Natural killer cell (primary cell): ENCODE data around the gene ZNF195. TPM values are rescaled to one million over a fixed set of nuclear protein-coding genes. Genes with fewer than 3 reads are reported as not detected.
A peak's percentile ranks its signal among the peaks of the same experiment; 100 is the strongest.
"Not testable (repeated sequence)": the region's sequence is repeated elsewhere in the genome, so short reads cannot be mapped to it uniquely, and the experiment has no call there.

Experiments
- ATAC-seq, 3 donors: fragments of 150-1000 bp in 2 of 3; fragments of 200-7000 bp in 1 of 3; cut with Tn5 transposase; 1 replicate in 1 of 3; 2 replicates in 2 of 3; pipeline ENCODE4 v1.10.0; 2021; ENCODE audit warnings: mild to moderate bottlenecking in 2 of 3, moderate library complexity in 2 of 3
- DNase-seq, 2 donors: peaks; one replicate each; pipeline versions ENCODE4 v3.0.0 to v3.0.0-alpha.2; 2013 to 2021; ENCODE audit warnings: mixed read lengths in 1 of 2
- H3K27ac ChIP-seq: one replicate; pipeline ENCODE4 v1.5.1; 2013; ENCODE audit warnings: mild to moderate bottlenecking, low read length
- H3K27me3 ChIP-seq: one replicate; pipeline ENCODE4 v1.6.1; 2013; ENCODE audit warnings: low read length; ENCODE audit not compliant: control insufficient read depth, insufficient read depth
- H3K36me3 ChIP-seq: one replicate; pipeline ENCODE4 v1.6.1; 2013; ENCODE audit warnings: low read length; ENCODE audit not compliant: control insufficient read depth, insufficient read depth
- H3K4me1 ChIP-seq: one replicate; pipeline ENCODE4 v1.6.1; 2013; ENCODE audit warnings: low read length; ENCODE audit not compliant: control insufficient read depth, insufficient read depth
- H3K4me3 ChIP-seq: one replicate; pipeline ENCODE4 v1.5.1; 2013; ENCODE audit warnings: low read length
- H3K9me3 ChIP-seq: one replicate; pipeline ENCODE4 v1.6.1; 2013; ENCODE audit warnings: low read length; ENCODE audit not compliant: control insufficient read depth, insufficient read depth
- H3K27ac Mint-ChIP-seq, 2 donors: one replicate each; pipeline ENCODE4 v1.8.0; 2022; ENCODE audit warnings: mild to moderate bottlenecking in 2 of 2, mixed read lengths in 2 of 2, moderate library complexity in 1 of 2
- H3K27me3 Mint-ChIP-seq, 2 donors: one replicate each; pipeline ENCODE4 v1.8.0; 2022; ENCODE audit warnings: low read depth in 2 of 2, mixed read lengths in 2 of 2
- H3K36me3 Mint-ChIP-seq: one replicate; pipeline ENCODE4 v1.8.0; 2022; ENCODE audit warnings: mixed read lengths
- H3K4me1 Mint-ChIP-seq, 2 donors: one replicate each; pipeline ENCODE4 v1.8.0; 2022; ENCODE audit warnings: mixed read lengths in 2 of 2
- H3K4me3 Mint-ChIP-seq: one replicate; pipeline ENCODE4 v1.8.0; 2022; ENCODE audit warnings: mild to moderate bottlenecking, moderate library complexity, mixed read lengths
- H3K9me3 Mint-ChIP-seq, 2 donors: one replicate each; pipeline ENCODE4 v1.8.0; 2022; ENCODE audit warnings: mixed read lengths in 2 of 2
- WGBS: methylation state at CpG from one replicate; pipeline ENCODE4 v1.1.7; 2013; ENCODE audit warnings: missing lambda C conversion rate; ENCODE audit not compliant: insufficient coverage; 5-methylcytosine and 5-hydroxymethylcytosine counted together
- intact Hi-C: fragments of 100-400 bp; cut with micrococcal nuclease; formaldehyde crosslinking; loops from one replicate; pipeline ENCODE4 v1.14.2; 2022
- total RNA-seq, 4 donors: library from RNA; stranded (reverse); fragments of 120-200 nt in 1 of 4; gene quantifications; one replicate each; pipeline versions ENCODE4 v1.2.3 to v1.2.4, GENCODE V29; 2013 to 2022
- TF ChIP-seq, protein P1 (sequence below): fragments of 200-600 bp; IDR thresholded peaks from one replicate; pipeline ENCODE4 v1.8.0; 2022; ENCODE audit warnings: antibody characterized with exemption

ZNF195 gene
- total RNA-seq, 3 donors from 2014 or later (not counting 1 experiment from before 2014, with no cell fraction given) = 24.7 to 44.1 (median 25.9) TPM

DNA sequence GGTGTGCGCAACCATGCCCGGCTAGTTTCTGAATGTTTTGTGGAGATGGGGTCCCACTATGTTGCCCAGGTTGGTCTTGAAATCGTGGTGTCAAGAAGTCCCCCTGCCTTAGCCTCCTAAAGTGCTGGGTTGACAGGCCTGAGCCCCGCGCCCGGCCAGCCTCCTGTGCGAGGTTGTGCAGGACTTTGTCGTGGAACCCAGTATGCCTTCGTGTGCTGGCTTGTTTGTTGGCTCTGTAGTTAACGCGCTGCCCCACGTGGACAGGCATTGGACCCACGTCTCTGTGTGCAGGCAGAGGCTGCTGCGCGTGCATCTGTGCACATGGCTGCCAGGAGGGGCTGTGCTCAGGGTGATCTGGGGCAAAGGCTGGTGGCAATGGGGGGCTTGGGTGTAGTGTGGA lies 33.9 kb upstream of the ZNF195 start:
- H3K36me3 ChIP-seq = no peaks in the 10 kb centered on the region
- no peak for DNase-seq
- ATAC-seq = no peak
- TF ChIP-seq, protein P1, sequence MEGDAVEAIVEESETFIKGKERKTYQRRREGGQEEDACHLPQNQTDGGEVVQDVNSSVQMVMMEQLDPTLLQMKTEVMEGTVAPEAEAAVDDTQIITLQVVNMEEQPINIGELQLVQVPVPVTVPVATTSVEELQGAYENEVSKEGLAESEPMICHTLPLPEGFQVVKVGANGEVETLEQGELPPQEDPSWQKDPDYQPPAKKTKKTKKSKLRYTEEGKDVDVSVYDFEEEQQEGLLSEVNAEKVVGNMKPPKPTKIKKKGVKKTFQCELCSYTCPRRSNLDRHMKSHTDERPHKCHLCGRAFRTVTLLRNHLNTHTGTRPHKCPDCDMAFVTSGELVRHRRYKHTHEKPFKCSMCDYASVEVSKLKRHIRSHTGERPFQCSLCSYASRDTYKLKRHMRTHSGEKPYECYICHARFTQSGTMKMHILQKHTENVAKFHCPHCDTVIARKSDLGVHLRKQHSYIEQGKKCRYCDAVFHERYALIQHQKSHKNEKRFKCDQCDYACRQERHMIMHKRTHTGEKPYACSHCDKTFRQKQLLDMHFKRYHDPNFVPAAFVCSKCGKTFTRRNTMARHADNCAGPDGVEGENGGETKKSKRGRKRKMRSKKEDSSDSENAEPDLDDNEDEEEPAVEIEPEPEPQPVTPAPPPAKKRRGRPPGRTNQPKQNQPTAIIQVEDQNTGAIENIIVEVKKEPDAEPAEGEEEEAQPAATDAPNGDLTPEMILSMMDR = no peak
- no peaks in the 10 kb centered on the region for H3K4me1 ChIP-seq
- no peak overlapping the region for H3K27ac ChIP-seq
- Mint-ChIP-seq H3K27me3 (peaks cover 0 to 3% of the 10 kb centered on the region in 2 donors), H3K27ac (no peak overlapping the region), H3K36me3 (no peaks in the 10 kb centered on the region), H3K4me3 (no peak overlapping the region), H3K4me1 (peaks cover 0 to 10% of the 10 kb centered on the region in 2 donors), H3K9me3 (no peaks in the 10 kb centered on the region)
- H3K27me3 ChIP-seq = no peaks in the 10 kb centered on the region
- WGBS = 79% methylated on average over 15 of the region's 15 CpGs
- H3K4me3 ChIP-seq = no peak overlapping the region
- H3K9me3 ChIP-seq = no peaks in the 10 kb centered on the region
- intact Hi-C loops = no loop called here

DNA sequence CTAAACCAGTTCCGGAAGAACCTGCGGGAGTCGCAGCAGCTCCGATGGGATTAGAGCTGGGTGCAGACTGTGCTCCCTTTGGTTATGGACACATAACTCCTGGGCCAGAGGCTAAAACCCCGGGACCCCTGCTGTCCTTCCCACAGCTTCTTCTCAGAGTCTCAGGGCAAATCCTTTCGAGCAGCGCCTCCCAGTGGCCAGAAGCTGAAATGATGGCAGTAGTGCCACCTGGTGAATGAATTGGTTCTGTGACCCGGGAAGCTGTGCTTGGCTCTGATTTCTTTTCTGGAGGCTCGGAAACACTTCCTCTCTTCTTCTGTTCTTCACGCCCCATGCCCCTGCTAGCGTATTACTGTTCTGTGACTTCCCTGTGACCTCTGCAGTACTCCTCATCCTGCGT lies 29.8 kb upstream of the ZNF195 start:
- H3K27ac ChIP-seq, H3K36me3 Mint-ChIP-seq, H3K4me3 Mint-ChIP-seq, H3K36me3 ChIP-seq, H3K9me3 Mint-ChIP-seq, H3K4me1 Mint-ChIP-seq, H3K9me3 ChIP-seq, H3K27ac Mint-ChIP-seq, H3K4me1 ChIP-seq, H3K27me3 ChIP-seq, H3K4me3 ChIP-seq, H3K27me3 Mint-ChIP-seq, ATAC-seq: not testable (repeated sequence)
- intact Hi-C loops = loop anchor here (10.0 kb wide), 1 partner anchor 64 kb away; no protein-coding TSS in a partner anchor
- 16% methylated on average over 12 of the region's 12 CpGs for WGBS
- TF ChIP-seq, protein P1 = peak; percentile 70
- DNase-seq = peak; percentile 67 to 87

DNA sequence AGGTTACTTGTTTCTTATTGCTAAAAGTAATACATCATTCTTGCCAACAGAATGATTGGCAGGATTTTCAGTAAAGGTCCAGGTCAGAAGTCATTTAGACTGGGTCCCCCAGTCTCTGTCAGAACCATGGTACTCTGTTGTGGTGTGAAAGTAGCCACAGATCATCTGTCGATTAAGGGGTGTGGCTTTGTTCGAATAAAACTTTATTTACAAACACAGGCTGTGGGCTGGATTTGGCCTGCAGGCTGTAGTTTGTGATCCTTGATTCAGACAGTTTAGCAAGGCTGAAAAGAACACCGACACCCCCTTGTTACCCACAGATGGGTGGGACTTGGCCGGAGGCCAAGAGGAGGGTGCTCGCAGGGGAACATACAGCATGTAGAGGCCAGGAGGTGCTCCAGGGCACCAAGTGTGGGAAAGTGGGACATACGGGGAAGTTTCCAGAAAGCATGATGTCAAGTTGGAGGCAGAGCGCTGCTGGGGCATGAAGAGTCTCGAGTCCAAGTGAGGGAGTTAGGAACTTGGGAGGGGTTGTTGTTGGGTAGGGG lies 29.2 kb upstream of the ZNF195 start:
- H3K36me3 ChIP-seq, DNase-seq, H3K4me1 ChIP-seq, H3K27me3 ChIP-seq, H3K4me3 ChIP-seq, H3K4me1 Mint-ChIP-seq, H3K9me3 ChIP-seq, H3K36me3 Mint-ChIP-seq, H3K9me3 Mint-ChIP-seq, ATAC-seq, H3K27me3 Mint-ChIP-seq, H3K4me3 Mint-ChIP-seq, H3K27ac ChIP-seq: not testable (repeated sequence)
- peak overlapping the region in 1 of 2 donors; percentile 27 for H3K27ac Mint-ChIP-seq
- intact Hi-C loops = loop anchor here (10.0 kb wide), 1 partner anchor 63 kb away; no protein-coding TSS in a partner anchor
- 83% methylated on average over 6 of the region's 8 CpGs for WGBS

DNA sequence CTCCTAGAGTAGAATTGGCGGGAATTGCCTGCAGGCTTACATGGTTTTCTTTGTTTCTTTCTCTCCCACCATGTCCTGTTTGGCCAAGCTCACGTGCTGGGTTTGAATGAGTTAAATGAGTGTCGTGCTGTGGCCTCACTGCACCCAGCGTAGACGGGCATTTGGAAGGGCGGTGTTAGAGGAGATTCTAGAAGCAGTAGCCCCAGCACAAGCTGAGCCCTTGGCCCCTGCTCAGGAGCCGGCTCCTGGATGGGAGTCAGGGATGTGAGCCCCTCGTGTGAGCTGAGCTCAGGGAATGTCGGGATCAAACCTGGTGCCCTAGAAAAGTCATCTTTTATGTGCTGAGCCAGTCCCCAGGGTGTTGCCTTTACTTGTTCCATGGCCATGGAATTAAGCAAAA lies 28.0 kb upstream of the ZNF195 start:
- not testable (repeated sequence) for H3K27me3 Mint-ChIP-seq, H3K36me3 ChIP-seq, H3K9me3 ChIP-seq, H3K27ac Mint-ChIP-seq, ATAC-seq, H3K4me1 Mint-ChIP-seq, H3K27me3 ChIP-seq, H3K4me3 Mint-ChIP-seq, H3K4me3 ChIP-seq, H3K27ac ChIP-seq, H3K9me3 Mint-ChIP-seq, H3K4me1 ChIP-seq, DNase-seq, H3K36me3 Mint-ChIP-seq
- 85% methylated on average over 8 of the region's 9 CpGs for WGBS
- intact Hi-C loops = loop anchor here (10.0 kb wide), 1 partner anchor 62 kb away; no protein-coding TSS in a partner anchor

DNA sequence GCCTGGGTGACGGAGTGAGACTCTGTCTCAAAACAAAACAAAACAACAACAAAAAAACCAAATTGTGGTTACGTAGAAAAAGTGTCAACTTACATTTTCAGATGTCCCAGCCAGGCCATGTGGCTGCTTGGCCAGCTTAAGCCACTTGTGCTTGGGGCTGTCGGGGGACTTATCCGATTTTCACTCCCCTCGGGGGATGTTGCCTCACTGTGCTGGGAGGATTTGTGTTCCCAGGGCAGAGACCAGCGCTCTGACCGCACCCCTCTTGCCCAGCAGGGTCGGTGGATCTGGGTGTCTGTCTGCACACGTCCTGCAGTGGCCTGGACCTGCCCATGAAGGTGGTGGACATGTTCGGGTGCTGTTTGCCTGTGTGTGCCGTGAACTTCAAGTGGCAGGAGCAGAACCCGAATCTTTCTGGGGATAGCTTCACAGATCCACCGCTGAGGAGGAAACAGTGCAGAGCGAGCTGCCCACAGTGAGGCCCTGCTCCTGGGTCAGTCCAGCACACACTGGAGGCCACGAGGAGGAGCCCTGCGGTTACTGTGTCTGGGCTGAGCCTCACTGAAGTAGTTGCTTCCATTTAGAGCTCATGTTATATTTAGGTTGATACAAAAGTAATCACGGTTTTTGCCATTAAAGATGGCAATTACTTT lies 27.4 kb upstream of the ZNF195 start:
- not testable (repeated sequence) for ATAC-seq, H3K27ac ChIP-seq, H3K27me3 ChIP-seq, H3K27ac Mint-ChIP-seq, H3K36me3 Mint-ChIP-seq, H3K4me3 Mint-ChIP-seq, H3K4me1 ChIP-seq, DNase-seq, H3K27me3 Mint-ChIP-seq, H3K4me3 ChIP-seq, H3K9me3 ChIP-seq, H3K9me3 Mint-ChIP-seq, H3K4me1 Mint-ChIP-seq, H3K36me3 ChIP-seq
- intact Hi-C loops = loop anchor here (10.0 kb wide), 1 partner anchor 62 kb away; no protein-coding TSS in a partner anchor
- 82% methylated on average over 16 of the region's 17 CpGs for WGBS

DNA sequence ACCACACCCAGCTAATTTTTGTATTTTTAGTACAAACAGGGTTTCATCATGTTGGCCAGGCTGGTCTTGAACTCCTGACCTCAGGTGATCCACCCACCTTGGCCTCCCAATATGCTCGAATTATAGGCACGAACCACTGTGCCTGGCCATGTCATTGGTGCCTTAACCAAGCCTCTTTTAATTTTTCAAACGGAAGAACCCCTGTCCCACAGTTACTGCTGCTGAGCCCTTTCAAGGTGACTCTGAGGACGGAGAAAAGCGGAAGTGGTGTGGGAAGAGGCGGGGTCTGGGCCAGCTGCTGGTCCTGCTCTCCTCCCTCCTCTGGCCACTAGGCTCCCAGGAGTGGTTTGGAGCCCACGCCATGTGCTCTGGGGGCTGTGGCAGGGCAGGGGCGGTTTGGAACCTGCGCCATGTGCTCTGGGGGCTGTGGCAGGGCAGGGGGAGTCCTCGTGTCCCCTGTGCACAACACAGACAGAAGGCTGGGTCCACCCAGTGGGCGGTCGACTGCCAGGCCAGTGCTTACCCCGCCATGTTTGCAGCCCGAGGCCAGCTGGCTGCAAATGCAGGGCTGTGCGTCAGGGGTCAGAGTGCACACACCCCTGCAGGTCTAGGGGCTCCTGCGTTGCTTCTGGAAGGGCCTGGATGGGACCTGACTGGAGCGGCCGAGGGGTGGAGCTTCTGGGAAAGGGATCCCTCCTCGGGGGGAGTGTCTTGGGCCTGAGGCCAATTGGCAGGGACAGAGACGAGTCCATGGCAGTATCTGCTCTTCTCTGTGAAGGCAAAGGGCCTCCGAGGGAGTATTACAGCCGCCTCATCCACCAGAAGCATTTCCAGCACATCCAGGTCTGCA lies 25.4 kb upstream of the ZNF195 start:
- ATAC-seq, H3K9me3 ChIP-seq, H3K4me3 ChIP-seq, H3K9me3 Mint-ChIP-seq, H3K36me3 Mint-ChIP-seq, H3K4me1 ChIP-seq, H3K4me1 Mint-ChIP-seq, H3K27me3 ChIP-seq, H3K27ac ChIP-seq, H3K27me3 Mint-ChIP-seq, H3K4me3 Mint-ChIP-seq, H3K36me3 ChIP-seq, H3K27ac Mint-ChIP-seq, DNase-seq: not testable (repeated sequence)
- intact Hi-C loops = loop anchor here (10.0 kb wide), 1 partner anchor 60 kb away; no protein-coding TSS in a partner anchor
- 79% methylated on average over 20 of the region's 22 CpGs for WGBS
